Body of pancreas (tissue), 4 donors: ENCODE data around the gene DGKI. TPM values are rescaled to one million over a fixed set of nuclear protein-coding genes. Genes with fewer than 3 reads are reported as not detected.

Experiments used
- ATAC-seq: fragments of 150-250 bp; one replicate; pipeline ENCODE4 v1.9.1; 2016
- DNase-seq, 4 donors: peaks; one replicate each; pipeline ENCODE4 v3.0.0-alpha.2; 2019
- H3K27ac ChIP-seq, 4 donors: fragments of 200-600 bp; sonication (generic); 1 replicate in 3 of 4; 2 replicates in 1 of 4; pipeline versions ENCODE4 v1.5.1 to v1.6.1; 2016 to 2019; ENCODE audit warnings: mild to moderate bottlenecking in 1 of 4, mixed read lengths in 1 of 4, moderate library complexity in 1 of 4
- H3K27me3 ChIP-seq, 2 donors: fragments of 200-600 bp; sonication (generic); one replicate each; pipeline ENCODE4 v1.6.0; 2016; ENCODE audit warnings: mild to moderate bottlenecking in 1 of 2
- H3K36me3 ChIP-seq, 2 donors: fragments of 200-600 bp; sonication (generic); replicated peaks in 1 of 2; 2 replicates each; pipeline ENCODE4 v1.5.1; 2016; ENCODE audit warnings: low read depth in 2 of 2; ENCODE audit not compliant: insufficient read depth in 1 of 2
- H3K4me1 ChIP-seq: fragments of 200-600 bp; sonication (generic); one replicate; pipeline ENCODE4 v1.6.0; 2016
- H3K4me3 ChIP-seq, 2 donors: fragments of 200-600 bp; sonication (generic); 1 replicate in 1 of 2; 2 replicates in 1 of 2; pipeline ENCODE4 v1.5.1; 2016 to 2019
- H3K9me3 ChIP-seq, 3 donors: fragments of 200-600 bp; sonication (generic); 1 replicate in 2 of 3; 2 replicates in 1 of 3; pipeline ENCODE4 v1.5.1; 2016
- CTCF ChIP-seq, 7 experiments: fragments of 450-650 bp in 4 of 7; fragments of 200-600 bp in 3 of 7; sonication (generic) in 3 of 7; IDR thresholded peaks; one replicate each; pipeline ENCODE4 v1.5.1; 2016 to 2019; ENCODE audit warnings: antibody characterized with exemption in 7 of 7
- POLR2A ChIP-seq, 3 donors: fragments of 450-650 bp; IDR thresholded peaks; one replicate each; pipeline ENCODE4 v1.6.1; 2016; ENCODE audit warnings: antibody characterized with exemption in 3 of 3, mild to moderate bottlenecking in 2 of 3
- WGBS, 2 donors: methylation state at CpG; one replicate each; pipeline ENCODE4 v1.1.5; 2017; 5-methylcytosine and 5-hydroxymethylcytosine counted together
- intact Hi-C: fragments of 100-400 bp; cut with DNase I; formaldehyde crosslinking; loops from one replicate; pipeline ENCODE4 v1.15.1; 2023
- total RNA-seq, 2 donors: library from RNA; depleted of rRNA; stranded (reverse); fragments of >200 nt; gene quantifications; one replicate each; pipeline ENCODE4 v1.1.0, GENCODE V29; 2016

Gene DGKI
- total RNA-seq, 2 donors from 2014 or later: 2.6 TPM; not detected in 1

- Histone ChIP-seq H3K4me3 (no peak overlapping the region), H3K4me1 (no peaks in the 10 kb centered on the region), H3K9me3 (no peaks in the 10 kb centered on the region), H3K27me3 (no peaks in the 10 kb centered on the region), H3K27ac (no peak overlapping the region), H3K36me3 (no peaks in the 10 kb centered on the region)
- ATAC-seq: no peak
- DNase-seq: no peak
- TF ChIP-seq POLR2A (IDR thresholded peaks at IDR 0.05) (no peak), CTCF (IDR thresholded peaks at IDR 0.05) (no peak)
- intact Hi-C loops: no loop called here
- 48 to 60% methylated on average over 5 of the region's 5 CpGs for WGBS, 2 donors
Observed at GRCh38 chr7:137667633-137668387, 179.0 kb downstream of the DGKI start.

GRCh38 chr7:137664846-137665245 is 181.9 kb downstream of the DGKI start:
- no peak for ATAC-seq
- DNase-seq: no peak
- no peaks in the 10 kb centered on the region for H3K4me1 ChIP-seq
- H3K27me3 ChIP-seq: no peaks in the 10 kb centered on the region
- 32 to 39% methylated on average over 4 of the region's 4 CpGs for WGBS, 2 donors
- no peak overlapping the region for H3K27ac ChIP-seq
- TF ChIP-seq CTCF (IDR thresholded peaks at IDR 0.05): no peak
- TF ChIP-seq POLR2A (IDR thresholded peaks at IDR 0.05): no peak
- no peaks in the 10 kb centered on the region for H3K36me3 ChIP-seq
- no peaks in the 10 kb centered on the region for H3K9me3 ChIP-seq
- intact Hi-C loops: no loop called here
- no peak overlapping the region for H3K4me3 ChIP-seq

- H3K27ac ChIP-seq: no peak overlapping the region
- no peaks in the 10 kb centered on the region for H3K27me3 ChIP-seq
- DNase-seq: no peak
- no peaks in the 10 kb centered on the region for H3K36me3 ChIP-seq
- no peak overlapping the region for H3K4me3 ChIP-seq
- TF ChIP-seq POLR2A (IDR thresholded peaks at IDR 0.05) (no peak), CTCF (IDR thresholded peaks at IDR 0.05) (no peak)
- no peak for ATAC-seq
- H3K4me1 ChIP-seq: no peaks in the 10 kb centered on the region
- H3K9me3 ChIP-seq: no peaks in the 10 kb centered on the region
- intact Hi-C loops: no loop called here
- 76 to 83% methylated on average over 4 of the region's 4 CpGs for WGBS, 2 donors
Observed at GRCh38 chr7:137661634-137662033, 185.1 kb downstream of the DGKI start.

- Histone ChIP-seq H3K4me3 (no peak overlapping the region), H3K9me3 (no peaks in the 10 kb centered on the region), H3K4me1 (no peaks in the 10 kb centered on the region), H3K27ac (no peak overlapping the region), H3K36me3 (no peaks in the 10 kb centered on the region), H3K27me3 (no peaks in the 10 kb centered on the region)
- no peak for DNase-seq
- TF ChIP-seq CTCF (IDR thresholded peaks at IDR 0.05): no peak
- TF ChIP-seq POLR2A (IDR thresholded peaks at IDR 0.05): no peak
- no peak for ATAC-seq
- 68 to 78% methylated on average over 9 of the region's 9 CpGs for WGBS, 2 donors
- intact Hi-C loops: loop anchor here (5.0 to 10.0 kb wide), 2 partner anchors 236 to 349 kb away; no protein-coding TSS in a partner anchor
Observed at GRCh38 chr7:137658190-137658900, 188.4 kb downstream of the DGKI start.
